ENCODE data around the gene TTLL13. TPM values are rescaled to one million over a fixed set of nuclear protein-coding genes. Genes with fewer than 3 reads are reported as not detected.

The TTLL13 gene
- total and polyA plus RNA-seq, 2 of the 8 experiments (the other 6 are each of a cell fraction or from before 2014, with no cell fraction given): 0.03 TPM; not detected in 1

DNA sequence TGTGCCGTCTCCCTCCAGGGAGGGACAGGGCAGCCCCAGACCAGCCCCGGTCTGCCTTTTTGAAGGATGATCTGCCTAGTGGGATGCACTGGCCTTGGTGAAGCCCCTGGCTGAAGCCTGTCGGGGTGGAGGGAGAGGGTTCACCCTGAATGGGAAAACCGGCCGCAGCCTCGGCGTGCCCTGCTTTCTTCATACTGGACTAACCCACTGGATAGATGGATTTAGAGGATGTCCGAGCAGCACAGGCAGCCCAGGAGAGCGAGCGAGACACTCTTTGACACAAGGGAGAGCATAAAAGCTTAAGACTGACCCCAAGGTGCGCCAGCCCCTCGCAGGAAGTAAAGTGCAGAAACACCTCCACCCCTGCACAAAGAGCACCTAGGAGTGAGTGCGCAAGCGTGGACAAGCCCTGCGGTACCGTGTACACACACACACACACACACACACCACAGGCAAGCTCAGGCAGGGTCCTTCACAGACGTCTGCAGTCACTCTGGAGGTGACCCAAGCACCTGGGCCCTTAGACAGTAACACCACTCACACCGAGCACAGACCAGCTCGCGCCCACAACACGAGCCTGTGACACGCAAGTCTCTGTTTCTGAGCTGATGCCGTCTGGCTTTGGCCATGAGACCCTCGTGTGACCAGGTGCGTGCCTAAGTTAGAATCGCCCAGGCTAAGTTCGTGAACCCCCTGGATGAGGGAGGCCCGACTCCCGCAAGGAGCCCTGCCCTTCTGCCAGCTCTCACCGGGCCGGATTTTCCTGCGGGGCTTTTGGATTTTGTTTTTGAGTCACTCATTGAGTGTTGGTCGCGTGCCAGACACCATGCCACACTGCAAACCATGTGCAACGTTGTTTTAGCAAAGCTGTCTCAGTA is 36.9 kb upstream of the TTLL13 start:
- H3K27ac ChIP-seq (ENCODE audit: low read depth, low read length): 0 out of 2 replicates have a peak overlapping the region, but pooled peaks have one; percentile 21
- no peak overlapping the region for H3K14ac ChIP-seq (ENCODE audit: insufficient read length)
- H3K4me2 ChIP-seq (ENCODE audit: insufficient read depth in 1 of 2, low read depth in 2 of 2, low read length in 2 of 2): no peak overlapping the region
- POLR2A ChIA-PET (ENCODE audit: partially characterized antibody): interaction anchor here (0.7 to 4.8 kb wide), 3 partner anchors 11 to 51 kb away, joined by 3 to 25 read pairs (median 3); partner anchors contain the start of gene SEMA4B
- no peak overlapping the region for H3K4ac ChIP-seq (replicated peaks; ENCODE audit: insufficient read length, low read depth, low read length)
- peaks cover 0 to 2% (median under 1%) of the 10 kb centered on the region in 4 experiments; a peak in 1 of 8 replicates for H3K36me3 ChIP-seq (ENCODE audit: control insufficient read depth in 2 of 4, insufficient read depth in 4 of 4, low read length in 3 of 4)
- 90% methylated on average over 34 of the region's 35 CpGs; no CpG with 5 or more reads in 1 of the 2 experiments for WGBS, 2 experiments (ENCODE audit: extremely low coverage in 1 of 2, insufficient coverage in 1 of 2, insufficient read length in 1 of 2, insufficient replicate concordance in 2 of 2, low coverage in 1 of 2, low lambda C conversion rate in 2 of 2, missing lambda C conversion rate in 1 of 2)
- no peak overlapping the region for H3K9ac ChIP-seq (replicated peaks in 1 of 4; ENCODE audit: extremely low read depth in 1 of 4, low read depth in 3 of 4, low read length in 3 of 4)
- H4K8ac ChIP-seq (ENCODE audit: extremely low read depth, insufficient read depth, low read length): no peak overlapping the region; the same call in 1 of the 2 replicates
- H2BK15ac ChIP-seq (ENCODE audit: low read length): no peak overlapping the region
- H2BK20ac ChIP-seq (ENCODE audit: low read length): no peak overlapping the region
- H2AK5ac ChIP-seq (ENCODE audit: low read depth, low read length): peak overlapping the region; percentile 75; the same call in 1 of the 2 replicates
- CTCF ChIA-PET (ENCODE audit: partially characterized antibody): interaction anchor here (1.0 to 12.3 kb wide), 8 partner anchors 8 to 72 kb away, joined by 3 to 182 read pairs (median 4); partner anchors contain the start of genes CIB1, GDPGP1 and SEMA4B
- peaks cover 8% of the 10 kb centered on the region; the same call in 1 of the 2 replicates for H3K79me1 ChIP-seq (ENCODE audit: low read depth, low read length)
- no peak overlapping the region for H2BK120ac ChIP-seq (replicated peaks; ENCODE audit: low read depth, low read length)
- no peak overlapping the region for H4K5ac ChIP-seq (ENCODE audit: insufficient read length, low read depth, low read length)
- H2BK12ac ChIP-seq (ENCODE audit: low read depth, low read length): peak overlapping the region; percentile 44; the same call in 1 of the 2 replicates
- no peak overlapping the region for H3K23ac ChIP-seq (ENCODE audit: insufficient read length)
- peak overlapping the region; percentile 31; the same call in 1 of the 2 replicates for H2BK5ac ChIP-seq (ENCODE audit: low read depth, low read length)
- peaks cover 0 to 3% (median under 1%) of the 10 kb centered on the region in 4 experiments; a peak in 3 of 7 replicates for H3K4me1 ChIP-seq (replicated peaks in 1 of 4; ENCODE audit: control insufficient read depth in 3 of 4, insufficient read depth in 4 of 4, low read length in 3 of 4)
- no peak overlapping the region for H3K18ac ChIP-seq (ENCODE audit: extremely low read depth, low read length)
- no peak overlapping the region for H3K56ac ChIP-seq (replicated peaks; ENCODE audit: insufficient read length, low read depth, low read length)
- H3K9me3 ChIP-seq (ENCODE audit: insufficient read depth in 2 of 2, low read depth in 1 of 2, low read length in 1 of 2): no peaks in the 10 kb centered on the region
- FAIRE-seq (no peak), DNase-seq (ENCODE audit: low read depth in 1 of 2, low spot score in 2 of 2) (no peak)
- peaks cover 7 to 8% of the 10 kb centered on the region in 2 experiments for H4K20me1 ChIP-seq (replicated peaks in 1 of 2; ENCODE audit: control insufficient read depth in 1 of 2, insufficient read depth in 2 of 2, low read length in 2 of 2)
- no peaks in the 10 kb centered on the region; the same call in 1 of the 2 replicates for H3K23me2 ChIP-seq (ENCODE audit: low read depth, low read length)
- TF ChIP-seq CBX8 (IDR thresholded peaks at IDR 0.05; ENCODE audit: borderline replicate concordance, low read depth, low read length): no peak
- no peak for TF ChIP-seq FOSL1 (IDR thresholded peaks at IDR 0.05; ENCODE audit: insufficient read depth, low read depth, low read length)
- TF ChIP-seq KDM1A (IDR thresholded peaks at IDR 0.05; ENCODE audit: borderline replicate concordance, low read length): no peak
- no peak for TF ChIP-seq BCL11A (IDR thresholded peaks at IDR 0.05; ENCODE audit: low read depth in 2 of 2, low read length in 2 of 2)
- no peak for TF ChIP-seq RXRA (IDR thresholded peaks at IDR 0.05; ENCODE audit: insufficient read depth, low read depth, low read length)
- no peak for TF ChIP-seq SP4 (IDR thresholded peaks at IDR 0.05; ENCODE audit: low read length)
- TF ChIP-seq NRF1 (IDR thresholded peaks at IDR 0.05; ENCODE audit: low read depth, low read length): no peak
- TF ChIP-seq BRCA1 (IDR thresholded peaks at IDR 0.05; ENCODE audit: low read depth, low read length): no peak
- H3K79me2 ChIP-seq (ENCODE audit: control insufficient read depth in 1 of 2, insufficient read depth in 2 of 2, low read length in 2 of 2): peaks cover 0 to 25% of the 10 kb centered on the region in 2 experiments; a peak in 1 of 4 replicates
- no peak overlapping the region for H2AFZ ChIP-seq (ENCODE audit: low read length)
- H4K91ac ChIP-seq (replicated peaks; ENCODE audit: insufficient read length, low read length): no peak overlapping the region
- no peaks in the 10 kb centered on the region for H3K27me3 ChIP-seq (replicated peaks in 1 of 4; ENCODE audit: control insufficient read depth in 3 of 4, extremely low read depth in 1 of 4, insufficient read depth in 3 of 4, low read length in 3 of 4)
- no peak overlapping the region for H3K4me3 ChIP-seq (ENCODE audit: extremely low read depth in 1 of 4, insufficient read depth in 2 of 4, low read depth in 3 of 4, low read length in 4 of 4)
